Kidney (tissue), 14 donors: ENCODE results near the gene ICA1. TPM values are rescaled to one million over a fixed set of nuclear protein-coding genes. Genes with fewer than 3 reads are reported as not detected.

ENCODE experiments used
- DNase-seq, 5 donors: peaks; one replicate each; pipeline ENCODE4 v3.0.0-alpha.2; 2013 to 2020
- FAIRE-seq: peaks from 2 replicates; lab custom pipeline; 2012; peaks lifted over from hg19 to GRCh38; lab: Jason Lieb, UNC
- H3K27ac ChIP-seq, 2 donors: one replicate each; pipeline ENCODE4 v1.7.0; 2013; ENCODE audit warnings: low read depth in 2 of 2, low read length in 2 of 2, inconsistent platforms in 1 of 2
- H3K27me3 ChIP-seq: one replicate; pipeline ENCODE4 v1.7.1; 2013; ENCODE audit warnings: low read length, inconsistent platforms; ENCODE audit not compliant: control insufficient read depth, insufficient read depth
- H3K36me3 ChIP-seq, 3 donors: one replicate each; pipeline versions ENCODE4 v1.7.0 to v1.7.1; 2013; ENCODE audit warnings: low read length in 3 of 3, control low read depth in 1 of 3, inconsistent platforms in 1 of 3; ENCODE audit not compliant: insufficient read depth in 3 of 3, control insufficient read depth in 2 of 3
- H3K4me1 ChIP-seq, 3 donors: one replicate each; pipeline versions ENCODE4 v1.7.0 to v1.7.1; 2013; ENCODE audit warnings: low read length in 3 of 3, inconsistent platforms in 1 of 3, low read depth in 1 of 3; ENCODE audit not compliant: control insufficient read depth in 2 of 3, insufficient read depth in 2 of 3
- H3K4me3 ChIP-seq, 3 donors: one replicate each; pipeline versions ENCODE4 v1.7.0 to v1.8.1; 2013; ENCODE audit warnings: low read length in 3 of 3, control low read depth in 1 of 3, inconsistent platforms in 1 of 3
- H3K9ac ChIP-seq, 3 donors: one replicate each; pipeline versions ENCODE4 v1.7.0 to v1.7.1; 2013; ENCODE audit warnings: low read length in 3 of 3, control low read depth in 1 of 3, inconsistent platforms in 1 of 3
- H3K9me3 ChIP-seq, 3 donors: one replicate each; pipeline versions ENCODE4 v1.7.0 to v1.7.1; 2013; ENCODE audit warnings: low read length in 3 of 3, control low read depth in 1 of 3, inconsistent platforms in 1 of 3; ENCODE audit not compliant: control insufficient read depth in 2 of 3, insufficient read depth in 1 of 3
- intact Hi-C: fragments of 100-400 bp; cut with DNase I; formaldehyde crosslinking; loops from one replicate; pipeline ENCODE4 v1.11.1; 2022
- polyA plus RNA-seq: library from polyadenylated mRNA; stranded (reverse); fragments of 350-450 nt; fragmentation: Illumina TruSeq; extraction: RNeasy Lipid Tissue Mini Kit (QIAGEN cat#74804); gene quantifications from one replicate; pipeline ENCODE4 v1.2.3, GENCODE V29; 2014; ENCODE audit warnings: low read depth, low replicate concordance; ENCODE audit not compliant: insufficient read depth
- total RNA-seq: library from RNA; stranded (reverse); fragmentation: NEBNext Ultra II Directional; extraction: Animal tissue kit (Norgen Biotek cat#: 25700); gene quantifications from one replicate; pipeline ENCODE4 v1.2.1, GENCODE V29; 2021
- TF ChIP-seq, protein P1 (sequence below): IDR thresholded peaks from 3 replicates; pipeline ENCODE4 v1.5.1; 2012; ENCODE audit warnings: mild to moderate bottlenecking, moderate library complexity, borderline replicate concordance; ENCODE audit not compliant: insufficient read depth; ENCODE audit errors: extremely low read depth
- donor health status: control.
- donor health status: control.
- donor health status: control.
- donor health status: control.
- donor health status: control.
- donor health status: DM: yes; HTN: yes; CAD: no.
- donor health status: Normal renal cell carcinoma (clear cell type).

ICA1 gene
- total and polyA plus RNA-seq, 2 donors from 2014 or later: 24.2 to 41.8 TPM

- no peaks in the 10 kb centered on the region for H3K27me3 ChIP-seq
- H3K36me3 ChIP-seq: no peaks in the 10 kb centered on the region
- H3K9ac ChIP-seq: no peak overlapping the region
- no peak for DNase-seq
- intact Hi-C loops: no loop called here
- peaks cover 0 to 4% (median 0%) of the 10 kb centered on the region in 3 donors for H3K4me1 ChIP-seq
- FAIRE-seq: no peak
- no peak overlapping the region for H3K4me3 ChIP-seq
- TF ChIP-seq, protein P1, sequence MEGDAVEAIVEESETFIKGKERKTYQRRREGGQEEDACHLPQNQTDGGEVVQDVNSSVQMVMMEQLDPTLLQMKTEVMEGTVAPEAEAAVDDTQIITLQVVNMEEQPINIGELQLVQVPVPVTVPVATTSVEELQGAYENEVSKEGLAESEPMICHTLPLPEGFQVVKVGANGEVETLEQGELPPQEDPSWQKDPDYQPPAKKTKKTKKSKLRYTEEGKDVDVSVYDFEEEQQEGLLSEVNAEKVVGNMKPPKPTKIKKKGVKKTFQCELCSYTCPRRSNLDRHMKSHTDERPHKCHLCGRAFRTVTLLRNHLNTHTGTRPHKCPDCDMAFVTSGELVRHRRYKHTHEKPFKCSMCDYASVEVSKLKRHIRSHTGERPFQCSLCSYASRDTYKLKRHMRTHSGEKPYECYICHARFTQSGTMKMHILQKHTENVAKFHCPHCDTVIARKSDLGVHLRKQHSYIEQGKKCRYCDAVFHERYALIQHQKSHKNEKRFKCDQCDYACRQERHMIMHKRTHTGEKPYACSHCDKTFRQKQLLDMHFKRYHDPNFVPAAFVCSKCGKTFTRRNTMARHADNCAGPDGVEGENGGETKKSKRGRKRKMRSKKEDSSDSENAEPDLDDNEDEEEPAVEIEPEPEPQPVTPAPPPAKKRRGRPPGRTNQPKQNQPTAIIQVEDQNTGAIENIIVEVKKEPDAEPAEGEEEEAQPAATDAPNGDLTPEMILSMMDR: no peak
- H3K9me3 ChIP-seq: no peaks in the 10 kb centered on the region
- H3K27ac ChIP-seq: no peak overlapping the region
Observed at GRCh38 chr7:8111282-8111960, 150.5 kb downstream of the ICA1 start.

- Histone ChIP-seq H3K36me3 (no peaks in the 10 kb centered on the region), H3K9ac (no peak overlapping the region), H3K27me3 (no peaks in the 10 kb centered on the region), H3K4me1 (peaks cover 0 to 4% (median 0%) of the 10 kb centered on the region in 3 donors), H3K4me3 (no peak overlapping the region), H3K9me3 (no peaks in the 10 kb centered on the region), H3K27ac (no peak overlapping the region)
- DNase-seq (no peak), FAIRE-seq (no peak)
- intact Hi-C loops: no loop called here
- TF ChIP-seq, protein P1: no peak
Observed at GRCh38 chr7:8109196-8110022, 152.6 kb downstream of the ICA1 start.

GRCh38 chr7:8105449-8106095 lies 156.4 kb downstream of the ICA1 start:
- Histone ChIP-seq H3K36me3 (no peaks in the 10 kb centered on the region), H3K9me3 (peaks cover 0 to 5% (median 0%) of the 10 kb centered on the region in 3 donors), H3K4me1 (no peaks in the 10 kb centered on the region), H3K4me3 (no peak overlapping the region), H3K9ac (no peak overlapping the region), H3K27me3 (no peaks in the 10 kb centered on the region), H3K27ac (no peak overlapping the region)
- intact Hi-C loops: no loop called here
- FAIRE-seq (no peak), DNase-seq (no peak)
- TF ChIP-seq, protein P1: no peak
